IMR-90 (cell line): ENCODE measurements around the gene CD244. TPM values are rescaled to one million over a fixed set of nuclear protein-coding genes. Genes with fewer than 3 reads are reported as not detected.

Experiments used
- ATAC-seq: fragments of 200-7000 bp; cut with Tn5 transposase; 2 replicates; pipeline ENCODE4 v1.9.1; 2020; ENCODE audit warnings: low read depth, mild to moderate bottlenecking, moderate library complexity
- BruUV-seq: library from RNA; stranded (reverse); fragments of 400-500 nt; replicated peaks from 2 replicates; lab custom pipeline; 2021; lab: Mats Ljungman, UMichigan
- CTCF ChIA-PET: fragments of 300-600 bp; formaldehyde crosslinking; extraction: SDS; loops from one replicate; lab custom pipeline; 2021; ENCODE audit warnings: antibody characterized with exemption; lab: Yijun Ruan, JAX
- POLR2A ChIA-PET: fragments of 300-600 bp; sonication (Branson Sonifier 250); formaldehyde crosslinking; loops from one replicate; lab custom pipeline; 2022; ENCODE audit warnings: antibody characterized with exemption; ENCODE audit not compliant: unreplicated experiment; lab: Charles Lee
- DNase-seq: peaks from one replicate; pipeline ENCODE4 v3.0.0; 2013
- H2AFZ ChIP-seq: replicated peaks from 2 replicates; pipeline ENCODE3; 2013; ENCODE audit warnings: low read length, mild to moderate bottlenecking; ENCODE audit not compliant: poor library complexity
- H2AK5ac ChIP-seq: 2 replicates; pipeline ENCODE4 v1.6.1; 2013; ENCODE audit warnings: low read depth, low read length, inconsistent platforms
- H2AK9ac ChIP-seq: replicated peaks from 2 replicates; pipeline ENCODE3; 2013; ENCODE audit warnings: mild to moderate bottlenecking, low read depth, low read length, moderate library complexity; ENCODE audit not compliant: poor library complexity
- H2BK120ac ChIP-seq: 2 replicates; pipeline ENCODE4 v1.6.1; 2013; ENCODE audit warnings: low read depth, low read length, inconsistent platforms
- H2BK15ac ChIP-seq: 3 replicates; pipeline ENCODE4 v1.6.1; 2013; ENCODE audit warnings: low read depth, low read length, inconsistent platforms
- H2BK20ac ChIP-seq: 2 replicates; pipeline ENCODE4 v1.6.1; 2013; ENCODE audit warnings: low read depth, mild to moderate bottlenecking, inconsistent platforms, low read length, moderate library complexity
- H2BK5ac ChIP-seq: 2 replicates; pipeline ENCODE4 v1.6.1; 2013; ENCODE audit warnings: mild to moderate bottlenecking, low read depth, low read length, inconsistent platforms; ENCODE audit not compliant: poor library complexity, severe bottlenecking
- H3K14ac ChIP-seq: replicated peaks from 2 replicates; pipeline ENCODE4 v1.6.1; 2013; ENCODE audit warnings: low read depth, low read length, inconsistent platforms
- H3K18ac ChIP-seq: 2 replicates; pipeline ENCODE4 v1.6.1; 2013; ENCODE audit warnings: low read depth, low read length, control low read depth
- H3K23ac ChIP-seq: 2 replicates; pipeline ENCODE4 v1.6.1; 2013; ENCODE audit warnings: low read depth, low read length, inconsistent platforms
- H3K27ac ChIP-seq: 2 replicates; pipeline ENCODE4 v1.5.1; 2013; ENCODE audit warnings: mild to moderate bottlenecking, control low read depth, low read length; ENCODE audit not compliant: insufficient read depth
- H3K27me3 ChIP-seq: 2 replicates; pipeline ENCODE4 v1.6.1; 2013; ENCODE audit warnings: low read length; ENCODE audit not compliant: control insufficient read depth, insufficient read depth
- H3K36me3 ChIP-seq: 2 replicates; pipeline ENCODE4 v1.6.1; 2013; ENCODE audit warnings: low read length, mixed read lengths; ENCODE audit not compliant: control insufficient read depth, insufficient read depth
- H3K4ac ChIP-seq: 2 replicates; pipeline ENCODE4 v1.6.1; 2013; ENCODE audit warnings: low read depth, low read length, inconsistent platforms
- H3K4me1 ChIP-seq: 2 replicates; pipeline ENCODE4 v1.6.1; 2013; ENCODE audit warnings: low read length, mixed read lengths; ENCODE audit not compliant: control insufficient read depth, insufficient read depth
- H3K4me2 ChIP-seq: 2 replicates; pipeline ENCODE4 v1.6.1; 2013; ENCODE audit warnings: low read depth, mild to moderate bottlenecking, control low read depth, low read length, moderate library complexity
- H3K4me3 ChIP-seq: 2 replicates; pipeline ENCODE4 v1.5.1; 2013; ENCODE audit warnings: low read depth, mild to moderate bottlenecking, control low read depth, low read length, moderate library complexity; ENCODE audit not compliant: insufficient read depth
- H3K56ac ChIP-seq: 2 replicates; pipeline ENCODE4 v1.6.1; 2013; ENCODE audit warnings: low read length, inconsistent platforms; ENCODE audit not compliant: insufficient read depth; ENCODE audit errors: extremely low read depth
- H3K79me1 ChIP-seq, 2 experiments: 2 replicates each; pipeline ENCODE4 v1.6.1; 2013; ENCODE audit warnings: low read length in 2 of 2, inconsistent platforms in 1 of 2, low read depth in 1 of 2
- H3K9ac ChIP-seq: 2 replicates; pipeline ENCODE4 v1.6.1; 2013; ENCODE audit warnings: low read depth, low read length, control low read depth
- H3K9me1 ChIP-seq: 2 replicates; pipeline ENCODE4 v1.6.1; 2013; ENCODE audit warnings: low read length, inconsistent platforms; ENCODE audit not compliant: insufficient read depth
- H3K9me3 ChIP-seq: 2 replicates; pipeline ENCODE4 v1.6.1; 2013; ENCODE audit warnings: low read length; ENCODE audit not compliant: control insufficient read depth, insufficient read depth
- H4K20me1 ChIP-seq: 2 replicates; pipeline ENCODE4 v1.6.1; 2013; ENCODE audit warnings: low read length, inconsistent platforms; ENCODE audit not compliant: insufficient read depth
- H4K5ac ChIP-seq: 2 replicates; pipeline ENCODE4 v1.6.1; 2013; ENCODE audit warnings: mild to moderate bottlenecking, low read depth, low read length, control low read depth
- H4K8ac ChIP-seq, 2 experiments: 2 replicates each; pipeline ENCODE4 v1.6.1; 2013; ENCODE audit warnings: low read depth in 2 of 2, low read length in 2 of 2, control low read depth in 1 of 2, inconsistent platforms in 1 of 2
- H4K91ac ChIP-seq: 2 replicates; pipeline ENCODE4 v1.6.1; 2013; ENCODE audit warnings: low read depth, low read length, inconsistent platforms; ENCODE audit not compliant: insufficient read depth
- MAFK ChIP-seq: IDR thresholded peaks from 2 replicates; pipeline ENCODE4 v1.6.1; 2012; ENCODE audit warnings: low read depth, low read length, improper control_type of control experiment
- NFE2L2 ChIP-seq: fragments of 150-350 bp; IDR thresholded peaks from 2 replicates; pipeline ENCODE4 v1.6.1; 2016; ENCODE audit warnings: low read depth, mild to moderate bottlenecking, low read length
- RAD21 ChIP-seq: IDR thresholded peaks from 2 replicates; pipeline ENCODE4 v1.6.1; 2012; ENCODE audit warnings: low read length, improper control_type of control experiment
- SMC3 ChIP-seq: fragments of 150-350 bp; IDR thresholded peaks from 2 replicates; pipeline ENCODE4 v1.6.1; 2016; ENCODE audit warnings: low read depth, mild to moderate bottlenecking, antibody characterized with exemption, low read length, moderate library complexity
- WGBS, 2 experiments: methylation state at CpG; one replicate each; pipeline versions ENCODE4 v1.1.5 to v1.1.7; 2013; ENCODE audit warnings: missing lambda C conversion rate in 2 of 2; ENCODE audit not compliant: insufficient read length in 1 of 2; ENCODE audit errors: extremely low coverage in 2 of 2; 5-methylcytosine and 5-hydroxymethylcytosine counted together
- dilution Hi-C: fragments of 300-500 bp; cut with HindIII; formaldehyde crosslinking; loops from one replicate; pipeline ENCODE4 v1.14.3; 2018; ENCODE audit warnings: low sequenced_read_pairs; ENCODE audit not compliant: unreplicated experiment
- in situ Hi-C: fragments of 300-500 bp; cut with MboI; formaldehyde crosslinking; loops from 3 replicates; pipeline ENCODE4 v1.14.3; 2019; ENCODE audit warnings: low sequenced_read_pairs, inconsistent platforms, mixed read lengths
- intact Hi-C: fragments of 100-400 bp; cut with micrococcal nuclease; formaldehyde crosslinking; loops from 2 replicates; pipeline ENCODE4 v1.10.0; 2022
- polyA plus RNA-seq, 3 experiments: library from polyadenylated mRNA; depleted of rRNA; stranded (reverse); fragments of >200 nt; gene quantifications; 2 replicates each; pipeline ENCODE4 v1.2.3, GENCODE V29; 2012; ENCODE audit warnings: low replicate concordance in 1 of 3
- total RNA-seq: library from RNA; depleted of rRNA; stranded (reverse); fragments of >200 nt; gene quantifications from 2 replicates; pipeline ENCODE4 v1.2.3, GENCODE V29; 2012
- TF ChIP-seq, protein P1 (sequence below): fragments of 150-350 bp; IDR thresholded peaks from 2 replicates; pipeline ENCODE4 v1.6.1; 2016; ENCODE audit warnings: low read depth, mild to moderate bottlenecking, low read length, moderate library complexity, borderline replicate concordance
- TF ChIP-seq, protein P2 (sequence below): conservative IDR thresholded peaks from 2 replicates; pipeline ENCODE4 v1.5.1; 2012; ENCODE audit warnings: mild to moderate bottlenecking, low read depth, low read length, improper control_type of control experiment

Gene CD244
- total and polyA plus RNA-seq, 2 of the 4 experiments (the other 2 are of a cell fraction) = not detected

DNA sequence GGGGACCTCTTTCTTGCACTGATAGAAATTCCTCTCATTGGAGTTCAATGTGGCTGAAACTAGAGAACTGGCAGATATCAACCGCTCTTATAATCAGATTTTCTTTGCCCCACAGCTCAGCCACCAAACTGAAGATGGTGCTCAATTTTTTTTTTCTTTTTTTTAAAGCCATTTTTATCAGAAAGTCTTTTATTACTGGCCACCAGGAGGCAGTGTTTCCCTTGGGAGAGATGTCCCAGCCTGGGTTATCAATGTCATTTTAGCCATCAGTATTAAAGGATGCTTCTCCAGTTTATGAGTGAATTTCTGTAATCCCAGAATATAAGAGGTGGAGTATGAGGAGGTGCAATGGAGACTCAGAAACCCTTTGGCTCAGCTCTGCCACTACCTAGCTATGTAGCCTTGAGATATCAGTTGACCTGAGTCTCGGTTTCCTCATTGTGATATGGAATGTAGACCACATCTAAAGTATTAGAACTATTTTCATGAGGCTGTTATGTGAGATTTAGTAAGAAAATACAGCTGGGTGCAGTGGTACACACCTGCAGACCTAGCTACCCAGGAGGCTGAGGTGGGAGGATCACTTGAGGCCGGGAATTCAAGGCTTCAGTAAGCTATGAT, 27.6 kb downstream of the CD244 start:
- H2AK9ac ChIP-seq = no peak overlapping the region
- no peaks in the 10 kb centered on the region for H3K4me1 ChIP-seq
- H3K18ac ChIP-seq = no peak overlapping the region
- H3K27ac ChIP-seq = no peak overlapping the region
- H2BK5ac ChIP-seq = no peak overlapping the region
- no peak overlapping the region for H3K4me3 ChIP-seq
- H3K4ac ChIP-seq = no peak overlapping the region
- no peak overlapping the region for H4K8ac ChIP-seq
- H3K79me1 ChIP-seq = no peaks in the 10 kb centered on the region
- no peaks in the 10 kb centered on the region for H4K20me1 ChIP-seq
- H3K9ac ChIP-seq = no peak overlapping the region
- H2BK15ac ChIP-seq = no peak overlapping the region
- ChIA-PET CTCF (interaction anchor here (0.6 to 1.5 kb wide), 4 partner anchors 9 to 262 kb away, joined by 3 to 4 read pairs (median 4); no protein-coding TSS in a partner anchor), POLR2A (no interaction called here)
- peaks cover 8% of the 10 kb centered on the region for H3K27me3 ChIP-seq
- no peak overlapping the region for H2BK120ac ChIP-seq
- TF ChIP-seq NFE2L2 (no peak), MAFK (no peak), RAD21 (peak; percentile 61), SMC3 (peak; percentile 47)
- TF ChIP-seq, protein P1, sequence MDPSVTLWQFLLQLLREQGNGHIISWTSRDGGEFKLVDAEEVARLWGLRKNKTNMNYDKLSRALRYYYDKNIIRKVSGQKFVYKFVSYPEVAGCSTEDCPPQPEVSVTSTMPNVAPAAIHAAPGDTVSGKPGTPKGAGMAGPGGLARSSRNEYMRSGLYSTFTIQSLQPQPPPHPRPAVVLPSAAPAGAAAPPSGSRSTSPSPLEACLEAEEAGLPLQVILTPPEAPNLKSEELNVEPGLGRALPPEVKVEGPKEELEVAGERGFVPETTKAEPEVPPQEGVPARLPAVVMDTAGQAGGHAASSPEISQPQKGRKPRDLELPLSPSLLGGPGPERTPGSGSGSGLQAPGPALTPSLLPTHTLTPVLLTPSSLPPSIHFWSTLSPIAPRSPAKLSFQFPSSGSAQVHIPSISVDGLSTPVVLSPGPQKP = no peak
- TF ChIP-seq, protein P2, sequence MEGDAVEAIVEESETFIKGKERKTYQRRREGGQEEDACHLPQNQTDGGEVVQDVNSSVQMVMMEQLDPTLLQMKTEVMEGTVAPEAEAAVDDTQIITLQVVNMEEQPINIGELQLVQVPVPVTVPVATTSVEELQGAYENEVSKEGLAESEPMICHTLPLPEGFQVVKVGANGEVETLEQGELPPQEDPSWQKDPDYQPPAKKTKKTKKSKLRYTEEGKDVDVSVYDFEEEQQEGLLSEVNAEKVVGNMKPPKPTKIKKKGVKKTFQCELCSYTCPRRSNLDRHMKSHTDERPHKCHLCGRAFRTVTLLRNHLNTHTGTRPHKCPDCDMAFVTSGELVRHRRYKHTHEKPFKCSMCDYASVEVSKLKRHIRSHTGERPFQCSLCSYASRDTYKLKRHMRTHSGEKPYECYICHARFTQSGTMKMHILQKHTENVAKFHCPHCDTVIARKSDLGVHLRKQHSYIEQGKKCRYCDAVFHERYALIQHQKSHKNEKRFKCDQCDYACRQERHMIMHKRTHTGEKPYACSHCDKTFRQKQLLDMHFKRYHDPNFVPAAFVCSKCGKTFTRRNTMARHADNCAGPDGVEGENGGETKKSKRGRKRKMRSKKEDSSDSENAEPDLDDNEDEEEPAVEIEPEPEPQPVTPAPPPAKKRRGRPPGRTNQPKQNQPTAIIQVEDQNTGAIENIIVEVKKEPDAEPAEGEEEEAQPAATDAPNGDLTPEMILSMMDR = peak; percentile 68
- no peaks in the 10 kb centered on the region for H3K36me3 ChIP-seq
- BruUV-seq = no TSS peak
- H4K5ac ChIP-seq = no peak overlapping the region
- H3K14ac ChIP-seq = no peak overlapping the region
- H2AK5ac ChIP-seq = no peak overlapping the region
- in situ Hi-C loops (no loop called here), dilution Hi-C loops (no loop called here), intact Hi-C loops (loop anchor here (1.0 kb wide), 2 partner anchors 116 to 155 kb away; no protein-coding TSS in a partner anchor)
- WGBS, 2 experiments = no CpG with 5 or more reads among the region's 3 CpGs
- no peak overlapping the region for H2BK20ac ChIP-seq
- ATAC-seq (no peak), DNase-seq (peak; percentile 31)
- no peak overlapping the region for H3K23ac ChIP-seq
- H3K56ac ChIP-seq = no peak overlapping the region
- H3K9me3 ChIP-seq = no peaks in the 10 kb centered on the region
- H3K9me1 ChIP-seq = no peaks in the 10 kb centered on the region
- H2AFZ ChIP-seq = no peak overlapping the region
- H4K91ac ChIP-seq = no peak overlapping the region
- H3K4me2 ChIP-seq = no peak overlapping the region
